ENCODE measurements around the gene LIX1L.

The LIX1L gene

GRCh38 chr1:145957443-145958319 lies at the start of gene LIX1L:
Gene LIX1L, minus strand, starts transcription at chr1:145958017. Its CDS starts 90 bp downstream, at chr1:145957927.
- peak; percentile 94 for DNase-seq (ENCODE audit: low read depth)

- no peak for DNase-seq (ENCODE audit: low read depth)
Observed at GRCh38 chr1:146001709-146002108, 43.9 kb upstream of the LIX1L start.

- no peak for DNase-seq (ENCODE audit: low read depth)
Observed at GRCh38 chr1:145999321-146000024, 41.7 kb upstream of the LIX1L start.

- DNase-seq (ENCODE audit: low read depth): no peak
Observed at GRCh38 chr1:145997718-145998023, 39.9 kb upstream of the LIX1L start.

- no peak for DNase-seq (ENCODE audit: low read depth)
Observed at GRCh38 chr1:145997016-145997717, 39.4 kb upstream of the LIX1L start.

DNA sequence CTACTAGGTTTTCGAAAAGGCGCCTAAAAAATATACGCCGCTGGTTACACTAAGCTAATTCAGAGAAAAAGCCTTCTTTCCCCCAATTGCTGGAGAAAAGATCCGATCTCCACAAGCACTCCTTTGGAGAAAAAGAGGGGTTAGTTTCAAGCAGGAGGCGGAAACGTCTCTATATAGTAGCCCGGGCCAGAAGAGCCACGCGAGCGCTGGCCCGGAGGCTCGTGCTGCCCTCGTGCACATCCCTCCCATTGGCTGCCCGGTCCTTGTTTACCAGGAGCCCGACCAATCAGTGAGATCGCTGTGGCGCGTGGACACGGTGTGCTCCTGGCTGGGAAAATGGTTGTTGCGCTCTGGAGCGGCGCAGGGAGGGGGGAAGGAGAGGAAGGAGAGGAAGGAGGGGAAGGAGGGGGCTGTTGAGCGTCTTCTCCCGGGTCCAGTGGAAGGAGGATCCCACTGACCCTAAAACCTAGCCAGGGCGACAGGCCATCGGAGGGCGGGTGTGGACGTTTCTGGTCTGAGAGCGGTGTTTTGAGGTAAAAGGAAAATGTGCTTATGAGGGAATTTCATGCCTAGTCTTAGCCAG lies 38.7 kb upstream of the LIX1L start, which contains the start of gene TXNIP:
Gene TXNIP, minus strand, starts transcription at position 147 of the 583 bp plus-strand sequence. CDS start 313 bp downstream, outside the sequence.
- peak; percentile 74 for DNase-seq (ENCODE audit: low read depth)

DNA sequence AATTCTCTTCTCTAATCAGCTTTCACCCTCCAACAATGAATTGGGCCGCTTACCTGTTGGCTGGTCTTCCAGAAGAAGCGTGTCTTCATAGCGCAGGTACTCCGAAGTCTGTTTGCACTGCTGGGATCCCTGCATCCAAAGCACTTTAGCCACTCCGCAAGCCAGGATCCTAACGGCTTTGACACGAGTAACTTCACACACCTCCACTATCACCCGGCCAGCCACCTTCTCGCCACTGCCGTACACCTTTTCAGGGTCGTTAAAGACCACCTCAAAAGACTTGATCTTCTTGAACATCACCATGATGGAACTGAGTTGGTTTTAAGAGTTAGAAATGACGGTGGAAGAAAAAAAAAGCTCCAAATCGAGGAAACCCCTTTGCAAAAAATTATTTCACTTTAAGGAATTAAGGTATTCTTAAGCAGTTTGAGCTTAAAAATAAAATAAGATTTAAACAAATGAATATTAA lies 38.2 kb upstream of the LIX1L start:
- DNase-seq (ENCODE audit: low read depth): no peak

DNA sequence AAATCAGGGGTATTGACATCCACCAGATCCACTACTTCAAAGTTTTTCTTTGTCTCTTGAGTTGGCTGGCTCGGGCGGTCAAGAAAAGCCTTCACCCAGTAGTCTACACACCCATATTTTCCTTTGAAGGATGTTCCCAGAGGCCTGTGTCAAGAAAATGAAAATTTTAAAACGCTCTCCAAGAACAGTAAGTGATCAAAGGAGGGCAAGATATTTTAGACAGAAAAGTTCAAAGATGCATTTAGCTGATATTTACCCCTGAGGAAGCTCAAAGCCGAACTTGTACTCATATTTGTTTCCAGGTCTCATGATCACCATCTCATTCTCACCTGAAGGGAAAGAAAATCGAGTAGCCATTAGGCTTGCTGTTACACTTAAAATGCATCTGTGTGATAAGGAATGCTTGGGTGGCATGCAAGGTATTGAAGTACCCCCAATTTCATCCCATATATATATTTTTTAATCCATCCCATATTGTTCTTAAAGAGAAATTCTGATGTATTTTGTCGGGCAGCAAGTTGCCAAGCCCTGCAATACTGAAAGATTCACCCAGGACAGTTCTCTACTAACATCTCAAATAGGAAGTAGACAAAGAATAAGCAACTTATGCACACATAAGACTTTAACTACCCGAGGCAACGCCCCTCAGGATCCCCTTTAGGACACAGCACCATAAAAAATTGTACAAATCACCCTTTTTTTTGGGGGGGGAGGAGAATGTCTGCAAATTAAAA lies 37.5 kb upstream of the LIX1L start:
- no peak for DNase-seq (ENCODE audit: low read depth)

- no peak for DNase-seq (ENCODE audit: low read depth)
Observed at GRCh38 chr1:145994391-145995120, 36.7 kb upstream of the LIX1L start.

DNA sequence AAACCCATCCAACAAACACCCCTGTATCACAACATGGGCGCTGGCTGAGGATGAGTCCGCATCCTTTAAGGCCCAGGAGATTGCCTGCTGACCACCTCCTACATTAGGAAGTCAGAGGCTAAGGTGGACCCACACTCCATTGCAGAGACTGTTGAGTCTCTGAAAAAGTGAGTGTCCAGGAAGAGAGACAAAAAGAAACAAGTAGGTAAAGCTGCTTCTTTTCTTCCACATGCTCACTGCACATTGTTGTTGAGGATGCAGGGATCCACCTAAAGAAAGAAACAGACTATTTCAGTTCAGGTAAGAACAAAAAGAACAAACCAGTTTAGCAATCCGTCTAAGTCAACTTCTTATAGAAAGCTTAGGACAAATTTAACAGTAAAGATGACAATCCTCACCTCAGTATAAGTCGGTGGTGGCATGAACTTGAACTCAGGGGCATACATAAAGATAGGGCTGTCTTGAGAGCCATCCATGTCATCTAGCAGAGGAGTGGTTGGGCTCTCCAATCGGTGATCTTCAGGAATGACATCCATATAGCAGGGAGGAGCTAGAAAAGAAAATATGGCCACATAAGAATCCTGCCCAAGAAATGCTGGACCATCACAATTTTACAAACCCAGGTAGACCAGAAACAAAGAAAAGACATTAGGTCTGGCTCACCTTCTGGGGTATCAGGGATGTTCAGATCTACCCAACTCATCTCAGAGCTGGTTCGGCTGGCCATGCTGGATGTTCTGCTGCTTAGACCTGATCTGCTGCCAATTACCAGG lies 36.0 kb upstream of the LIX1L start:
- no peak for DNase-seq (ENCODE audit: low read depth)

DNA sequence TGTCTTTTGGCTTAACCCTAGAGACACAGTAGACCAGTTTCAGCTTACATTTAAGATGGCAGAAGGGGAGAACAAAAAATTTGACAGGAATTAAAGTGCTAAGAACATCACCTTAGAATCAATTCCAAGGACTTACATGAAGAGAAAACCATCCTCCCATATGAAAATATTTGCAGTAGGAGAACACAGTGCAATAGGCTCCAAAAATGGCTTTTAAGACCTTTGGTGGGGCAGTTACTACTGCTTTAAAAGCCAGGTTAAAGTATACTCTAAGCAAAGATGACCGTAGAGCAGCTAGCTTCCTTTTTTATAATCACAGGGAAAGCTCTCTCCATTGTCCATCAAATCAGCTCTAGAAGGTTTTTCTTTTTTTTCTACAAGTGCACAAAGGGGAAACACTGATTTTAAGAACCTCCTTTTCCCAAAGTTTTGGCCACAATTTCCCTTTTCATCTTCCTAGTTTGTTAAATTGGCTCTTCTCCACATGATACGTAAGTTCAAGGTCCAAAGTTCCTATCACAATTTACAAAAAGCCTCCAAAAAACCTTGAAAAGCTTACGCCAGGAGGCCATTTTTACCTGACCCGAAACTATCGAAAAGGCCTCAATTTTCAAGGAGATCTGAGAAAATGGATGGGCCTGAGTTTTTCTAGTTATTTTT lies 35.3 kb upstream of the LIX1L start:
- DNase-seq (ENCODE audit: low read depth): no peak

GRCh38 chr1:145992502-145992936 lies 34.7 kb upstream of the LIX1L start:
- DNase-seq (ENCODE audit: low read depth): no peak

DNA sequence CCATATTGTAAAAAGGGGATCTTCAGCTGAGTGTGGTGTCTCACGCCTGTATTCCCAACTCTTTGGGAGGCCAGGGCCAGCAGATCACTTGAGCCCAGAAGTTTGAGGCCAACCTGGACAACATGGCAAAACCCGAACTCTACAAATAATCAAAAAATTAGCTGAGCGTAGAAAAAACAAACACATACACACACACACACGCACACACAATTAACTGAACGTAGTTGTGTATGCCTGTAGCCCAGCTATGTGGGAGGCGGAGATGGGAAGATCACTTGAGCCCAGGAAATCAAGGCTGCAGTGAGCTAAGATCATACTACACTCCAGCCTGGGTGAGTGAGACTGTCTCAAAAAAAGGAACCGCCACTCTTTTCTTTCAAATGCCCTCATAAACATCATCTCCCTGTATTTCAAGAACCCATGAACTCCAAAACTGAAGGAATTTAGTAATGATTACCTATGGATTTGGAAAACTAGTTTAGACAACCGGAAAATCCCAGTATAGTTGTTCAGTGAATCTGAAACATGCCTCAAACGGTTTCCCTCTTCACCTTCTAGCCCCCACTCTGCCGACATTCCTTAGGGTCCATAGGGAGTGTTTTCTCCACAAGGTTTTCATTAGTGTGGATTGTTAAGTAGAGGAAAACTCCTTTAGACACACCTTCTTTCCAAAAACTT lies 34.1 kb upstream of the LIX1L start:
- no peak for DNase-seq (ENCODE audit: low read depth)

DNA sequence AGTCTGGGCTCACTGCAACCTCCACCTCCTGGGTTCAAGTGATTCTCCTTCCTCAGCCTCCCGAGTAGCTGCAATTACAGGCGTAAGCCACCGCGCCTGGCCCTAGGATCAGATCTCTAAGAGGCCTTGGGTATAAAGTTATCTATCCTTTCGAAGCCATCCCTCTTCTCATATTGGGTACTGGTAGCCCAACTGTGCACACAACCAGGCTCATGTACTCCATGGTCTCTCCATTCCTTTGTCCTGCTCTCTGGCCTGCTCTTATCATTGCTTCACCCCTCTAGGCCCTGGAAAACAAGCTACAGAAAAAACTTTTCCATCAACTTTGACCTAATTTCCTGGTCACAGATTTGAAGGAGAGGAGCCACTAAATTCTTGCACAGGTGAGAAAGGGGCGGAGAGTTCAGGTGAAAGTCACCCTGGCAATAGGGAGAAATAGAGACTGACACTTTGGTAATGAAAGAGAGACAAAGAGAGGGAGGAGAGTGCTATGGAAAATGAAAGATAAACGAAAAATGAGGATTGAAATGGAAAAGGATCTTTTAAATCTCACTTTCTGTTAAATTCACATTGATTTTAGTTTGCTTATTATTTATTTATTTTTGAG lies 32.5 kb upstream of the LIX1L start:
- no peak for DNase-seq (ENCODE audit: low read depth)

- DNase-seq (ENCODE audit: low read depth): no peak
Observed at GRCh38 chr1:145988773-145989172, 31.0 kb upstream of the LIX1L start.

DNA sequence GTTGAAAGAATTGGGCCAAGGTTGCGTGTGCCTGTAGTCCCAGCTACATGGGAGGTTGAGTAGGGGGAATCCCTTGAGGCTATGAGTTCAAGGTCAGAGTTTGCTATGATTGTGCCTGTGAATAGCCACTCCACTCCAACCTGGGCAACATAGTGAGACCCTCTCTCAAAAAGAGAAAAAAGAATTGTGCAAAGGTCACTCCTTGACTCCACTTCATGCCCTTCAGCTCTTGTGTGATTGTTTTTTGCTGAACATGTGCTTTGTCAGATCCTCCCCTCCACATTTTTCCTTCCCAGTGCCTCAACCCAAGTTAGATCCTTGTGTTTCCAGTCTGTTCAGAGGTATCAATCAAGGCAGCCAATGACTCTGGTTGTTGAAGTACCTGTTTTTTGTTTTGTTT lies 30.1 kb upstream of the LIX1L start:
- no peak for DNase-seq (ENCODE audit: low read depth)

GRCh38 chr1:145986551-145986950 lies 28.7 kb upstream of the LIX1L start:
- DNase-seq (ENCODE audit: low read depth): no peak

All from HS-5 (cell line).